H1 (cell line): Measurements from ENCODE around the gene DPP10. TPM values are rescaled to one million over a fixed set of nuclear protein-coding genes. Genes with fewer than 3 reads are reported as not detected.

Source experiments
- CTCF ChIA-PET: fragments of 300-600 bp; sonication (Branson Sonifier 250); formaldehyde crosslinking; loops from one replicate; lab custom pipeline; 2021; ENCODE audit not compliant: partially characterized antibody; lab: Charles Lee
- POLR2A ChIA-PET: fragments of 300-600 bp; sonication (Branson Sonifier 250); formaldehyde crosslinking; loops from one replicate; lab custom pipeline; 2021; ENCODE audit warnings: inconsistent platforms; ENCODE audit not compliant: partially characterized antibody; lab: Charles Lee
- DNase-seq, 2 experiments: peaks; one replicate each; pipeline versions ENCODE4 v3.0.0 to v3.0.0-alpha.2; 2010 to 2022; ENCODE audit warnings: low spot score in 2 of 2, low read depth in 1 of 2, mixed read lengths in 1 of 2
- FAIRE-seq: peaks from 2 replicates; lab custom pipeline; 2011; peaks lifted over from hg19 to GRCh38; lab: Jason Lieb, UNC
- H2AFZ ChIP-seq: 2 replicates; pipeline ENCODE4 v1.8.1; 2012; ENCODE audit warnings: low read length, inconsistent platforms
- H2AK5ac ChIP-seq: 2 replicates; pipeline ENCODE4 v1.6.1; 2013; ENCODE audit warnings: low read depth, low read length
- H2BK120ac ChIP-seq: replicated peaks from 2 replicates; pipeline ENCODE3; 2013; ENCODE audit warnings: low read depth, low read length, inconsistent platforms
- H2BK12ac ChIP-seq: 2 replicates; pipeline ENCODE4 v1.6.1; 2013; ENCODE audit warnings: low read depth, low read length
- H2BK15ac ChIP-seq: 2 replicates; pipeline ENCODE4 v1.6.1; 2013; ENCODE audit warnings: low read length
- H2BK20ac ChIP-seq: 2 replicates; pipeline ENCODE4 v1.6.1; 2013; ENCODE audit warnings: low read length
- H2BK5ac ChIP-seq: 2 replicates; pipeline ENCODE4 v1.6.1; 2013; ENCODE audit warnings: low read depth, low read length
- H3K14ac ChIP-seq: 2 replicates; pipeline ENCODE4 v1.6.1; 2013; ENCODE audit warnings: inconsistent platforms; ENCODE audit not compliant: insufficient read length
- H3K18ac ChIP-seq: 2 replicates; pipeline ENCODE4 v1.6.1; 2013; ENCODE audit warnings: low read length; ENCODE audit errors: extremely low read depth
- H3K23ac ChIP-seq: 2 replicates; pipeline ENCODE4 v1.6.1; 2013; ENCODE audit warnings: inconsistent platforms; ENCODE audit not compliant: insufficient read length
- H3K23me2 ChIP-seq: 2 replicates; pipeline ENCODE4 v1.6.1; 2013; ENCODE audit warnings: low read depth, low read length
- H3K27ac ChIP-seq: 2 replicates; pipeline ENCODE4 v1.6.1; 2011; ENCODE audit warnings: low read depth, low read length, inconsistent platforms
- H3K27me3 ChIP-seq, 4 experiments: replicated peaks in 1 of 4; 1 replicate in 1 of 4; 2 replicates in 3 of 4; pipeline versions ENCODE4 v1.6.1 to v1.8.1; 2011 to 2013; ENCODE audit warnings: low read length in 3 of 4, mild to moderate bottlenecking in 3 of 4, inconsistent platforms in 2 of 4, mixed read lengths in 2 of 4, moderate library complexity in 1 of 4; ENCODE audit not compliant: control insufficient read depth in 3 of 4, insufficient read depth in 3 of 4; ENCODE audit errors: extremely low read depth in 1 of 4
- H3K36me3 ChIP-seq, 4 experiments: 2 replicates each; pipeline versions ENCODE4 v1.6.1 to v1.8.1; 2011 to 2013; ENCODE audit warnings: mild to moderate bottlenecking in 4 of 4, low read length in 3 of 4, moderate library complexity in 2 of 4, control low read depth in 1 of 4, inconsistent platforms in 1 of 4; ENCODE audit not compliant: insufficient read depth in 4 of 4, control insufficient read depth in 2 of 4
- H3K4ac ChIP-seq: replicated peaks from 2 replicates; pipeline ENCODE3; 2013; ENCODE audit warnings: low read length, low read depth, mixed read lengths, inconsistent platforms; ENCODE audit not compliant: insufficient read length
- H3K4me1 ChIP-seq, 4 experiments: replicated peaks in 1 of 4; 1 replicate in 1 of 4; 2 replicates in 3 of 4; pipeline versions ENCODE4 v1.6.1 to v1.8.1; 2011 to 2013; ENCODE audit warnings: low read length in 3 of 4, inconsistent platforms in 2 of 4, mixed read lengths in 1 of 4; ENCODE audit not compliant: insufficient read depth in 4 of 4, control insufficient read depth in 3 of 4
- H3K4me2 ChIP-seq, 2 experiments: 2 replicates each; pipeline versions ENCODE4 v1.6.1 to v1.8.1; 2011 to 2013; ENCODE audit warnings: low read depth in 2 of 2, low read length in 2 of 2, control low read depth in 1 of 2, inconsistent platforms in 1 of 2, mild to moderate bottlenecking in 1 of 2; ENCODE audit not compliant: insufficient read depth in 1 of 2
- H3K4me3 ChIP-seq, 4 experiments: fragments of 200-600, 300-600 bp in 1 of 4; sonication (generic), shearing (Covaris generic), sonication (Bioruptor Twin) in 1 of 4; 2 replicates each; pipeline versions ENCODE4 v1.5.1 to v1.8.1; 2011 to 2016; ENCODE audit warnings: low read length in 4 of 4, low read depth in 3 of 4, control low read depth in 2 of 4, inconsistent platforms in 2 of 4, mild to moderate bottlenecking in 2 of 4, mixed read lengths in 1 of 4, moderate library complexity in 1 of 4; ENCODE audit not compliant: insufficient read depth in 2 of 4; ENCODE audit errors: extremely low read depth in 1 of 4
- H3K56ac ChIP-seq: replicated peaks from 2 replicates; pipeline ENCODE3; 2013; ENCODE audit warnings: low read depth, mild to moderate bottlenecking, mixed read lengths, low read length, inconsistent platforms; ENCODE audit not compliant: insufficient read length
- H3K79me1 ChIP-seq: 2 replicates; pipeline ENCODE4 v1.6.1; 2013; ENCODE audit warnings: low read depth, low read length, control low read depth
- H3K79me2 ChIP-seq, 2 experiments: 2 replicates each; pipeline versions ENCODE4 v1.6.1 to v1.8.1; 2012 to 2013; ENCODE audit warnings: low read length in 2 of 2, mild to moderate bottlenecking in 2 of 2, inconsistent platforms in 1 of 2; ENCODE audit not compliant: insufficient read depth in 2 of 2, control insufficient read depth in 1 of 2
- H3K9ac ChIP-seq, 4 experiments: replicated peaks in 1 of 4; 1 replicate in 1 of 4; 2 replicates in 3 of 4; pipeline versions ENCODE4 v1.6.1 to v1.8.1; 2011 to 2013; ENCODE audit warnings: low read depth in 3 of 4, low read length in 3 of 4, control low read depth in 2 of 4, mild to moderate bottlenecking in 2 of 4, moderate library complexity in 2 of 4, inconsistent platforms in 1 of 4; ENCODE audit errors: extremely low read depth in 1 of 4
- H3K9me3 ChIP-seq, 2 experiments: 2 replicates each; pipeline versions ENCODE4 v1.6.1 to v1.8.1; 2012 to 2013; ENCODE audit warnings: mild to moderate bottlenecking in 2 of 2, moderate library complexity in 2 of 2, control low read depth in 1 of 2, inconsistent platforms in 1 of 2, low read depth in 1 of 2, low read length in 1 of 2, mixed read lengths in 1 of 2; ENCODE audit not compliant: insufficient read depth in 2 of 2
- H4K20me1 ChIP-seq, 2 experiments: replicated peaks in 1 of 2; 2 replicates each; pipeline versions ENCODE3 to v1.8.1; 2011 to 2013; ENCODE audit warnings: inconsistent platforms in 2 of 2, low read length in 2 of 2, mild to moderate bottlenecking in 1 of 2; ENCODE audit not compliant: insufficient read depth in 2 of 2, control insufficient read depth in 1 of 2
- H4K5ac ChIP-seq: 2 replicates; pipeline ENCODE4 v1.6.1; 2013; ENCODE audit warnings: low read length, low read depth, mixed read lengths, inconsistent platforms; ENCODE audit not compliant: insufficient read length
- H4K8ac ChIP-seq: 2 replicates; pipeline ENCODE4 v1.8.0; 2013; ENCODE audit warnings: mild to moderate bottlenecking, moderate library complexity, low read length, inconsistent platforms; ENCODE audit not compliant: insufficient read depth; ENCODE audit errors: extremely low read depth
- H4K91ac ChIP-seq: replicated peaks from 2 replicates; pipeline ENCODE3; 2013; ENCODE audit warnings: low read length, mixed read lengths, inconsistent platforms; ENCODE audit not compliant: insufficient read length
- ATF2 ChIP-seq: IDR thresholded peaks from 2 replicates; pipeline ENCODE4 v1.6.1; 2012; ENCODE audit warnings: low read length, inconsistent platforms
- FOSL1 ChIP-seq: IDR thresholded peaks from 2 replicates; pipeline ENCODE4 v1.6.1; 2011; ENCODE audit warnings: mild to moderate bottlenecking, low read depth, low read length, moderate library complexity; ENCODE audit not compliant: insufficient read depth
- HDAC2 ChIP-seq, 2 experiments: fragments of 300-600 bp in 1 of 2; sonication (generic) in 1 of 2; IDR thresholded peaks; 2 replicates each; pipeline ENCODE4 v1.6.1; 2011 to 2012; ENCODE audit warnings: low read depth in 2 of 2, low read length in 2 of 2, mild to moderate bottlenecking in 2 of 2, moderate library complexity in 2 of 2, borderline replicate concordance in 1 of 2, inconsistent platforms in 1 of 2
- POU5F1 ChIP-seq: IDR thresholded peaks from 2 replicates; pipeline ENCODE4 v1.6.1; 2011; ENCODE audit warnings: low read depth, mild to moderate bottlenecking, low read length, moderate library complexity
- RFX5 ChIP-seq: IDR thresholded peaks from 2 replicates; pipeline ENCODE4 v1.6.1; 2011; ENCODE audit warnings: low read depth, low read length, improper control_type of control experiment, borderline replicate concordance
- RNF2 ChIP-seq: fragments of 200-900, 300-1000 bp; sonication (generic); IDR thresholded peaks from 2 replicates; pipeline ENCODE4 v1.7.1; 2016; ENCODE audit warnings: borderline replicate concordance, low read depth, mild to moderate bottlenecking, antibody characterized with exemption, low read length; ENCODE audit not compliant: poor library complexity, severe bottlenecking; ENCODE audit errors: missing control alignments
- TCF12 ChIP-seq: IDR thresholded peaks from 2 replicates; pipeline ENCODE4 v1.6.1; 2011; ENCODE audit warnings: low read depth, mild to moderate bottlenecking, low read length
- YY1 ChIP-seq: IDR thresholded peaks from 2 replicates; pipeline ENCODE4 v1.6.1; 2011; ENCODE audit warnings: low read depth, mild to moderate bottlenecking, low read length
- WGBS, 2 experiments: shearing (Covaris generic) in 1 of 2; methylation state at CpG; one replicate each; pipeline versions ENCODE4 v1.1.6 to v1.1.7; 2013 to 2015; ENCODE audit warnings: low lambda C conversion rate in 2 of 2, mixed read lengths in 2 of 2, inconsistent platforms in 1 of 2, low coverage in 1 of 2, missing lambda C conversion rate in 1 of 2; ENCODE audit not compliant: insufficient replicate concordance in 2 of 2, insufficient coverage in 1 of 2, insufficient read length in 1 of 2; ENCODE audit errors: extremely low coverage in 1 of 2, missing lambda C conversion rate in 1 of 2; 5-methylcytosine and 5-hydroxymethylcytosine counted together
- polyA plus RNA-seq, 7 experiments: library from polyadenylated mRNA; depleted of rRNA in 3 of 7; stranded (reverse) in 5 of 7; unstranded in 2 of 7; fragments of >200 nt in 5 of 7; fragments of 200-250 nt in 2 of 7; gene quantifications; 1 replicate in 5 of 7; 2 replicates in 1 of 7; 4 replicates in 1 of 7; pipeline versions ENCODE4 v1.2.1 to v1.2.3, GENCODE V29; 2011 to 2013; ENCODE audit warnings: missing spikeins in 2 of 7, mixed read lengths in 2 of 7
- total RNA-seq: library from RNA; stranded (reverse); fragmentation: NEBNext Ultra II Directional; extraction: Animal tissue kit (Norgen Biotek cat#: 25700); gene quantifications from 2 replicates; pipeline ENCODE4 v1.2.1, GENCODE V29; 2021

DPP10 gene
- total and polyA plus RNA-seq, 2 of the 8 experiments (the other 6 are each of a cell fraction or from before 2014, with no cell fraction given) = 3.3 to 7.2 TPM

- Histone ChIP-seq H3K4ac (no peak overlapping the region), H3K4me1 (no peaks in the 10 kb centered on the region), H4K91ac (no peak overlapping the region), H3K23ac (no peak overlapping the region), H2BK12ac (no peak overlapping the region), H3K14ac (no peak overlapping the region), H2BK120ac (no peak overlapping the region), H3K36me3 (no peaks in the 10 kb centered on the region), H3K79me2 (no peaks in the 10 kb centered on the region), H3K27me3 (no peaks in the 10 kb centered on the region), H3K27ac (no peak overlapping the region), H3K56ac (no peak overlapping the region), H3K23me2 (no peaks in the 10 kb centered on the region), H4K8ac (no peak overlapping the region), H3K79me1 (no peaks in the 10 kb centered on the region), H2BK20ac (no peak overlapping the region), H3K4me3 (no peak overlapping the region), H3K18ac (no peak overlapping the region), H4K5ac (no peak overlapping the region), H4K20me1 (no peaks in the 10 kb centered on the region), H3K4me2 (no peak overlapping the region), H2BK5ac (no peak overlapping the region), H3K9ac (no peak overlapping the region), H2AFZ (no peak overlapping the region), H2AK5ac (no peak overlapping the region), H2BK15ac (no peak overlapping the region), H3K9me3 (no peaks in the 10 kb centered on the region)
- 80% methylated on average over 2 of the region's 2 CpGs; no CpG with 5 or more reads in 1 of the 2 experiments for WGBS, 2 experiments
- FAIRE-seq = no peak
- ChIA-PET POLR2A (no interaction called here), CTCF (no interaction called here)
- DNase-seq = no peak
- TF ChIP-seq RNF2 (no peak), FOSL1 (no peak), ATF2 (no peak), TCF12 (no peak), POU5F1 (no peak), HDAC2 (IDR thresholded peaks at IDR 0.05; ENCODE audit: borderline replicate concordance in 1 of 2, low read depth in 2 of 2, low read length in 2 of 2) (no peak), RFX5 (no peak), YY1 (no peak)
These were observed 1167.5 kb downstream of the DPP10 start for GRCh38 chr2:115609978-115610377.
